NCI-H1694 treated with DMSO at 0.1 percent for 48 hours (cell line): ENCODE measurements around the gene HBM.
"Not testable (repeated sequence)": the region's sequence is repeated elsewhere in the genome, so short reads cannot be mapped to it uniquely, and the experiment has no call there.

Experiments
- DNase-seq: peaks from one replicate; lab custom pipeline; 2025; lab: John Stamatoyannopoulos, UW

Gene HBM

GRCh38 chr16:146646-147045, 19.1 kb upstream of the HBM start:
- DNase-seq: no peak

GRCh38 chr16:149024-149660, 16.6 kb upstream of the HBM start:
- no peak for DNase-seq

- DNase-seq: no peak
These were observed 13.3 kb upstream of the HBM start, which contains the start of gene HBZ for GRCh38 chr16:152141-153128. TSS of gene HBZ (plus strand) at chr16:152644. CDS start at chr16:152910, 266 bp downstream.

GRCh38 chr16:153129-153521, 12.7 kb upstream of the HBM start:
- not testable (repeated sequence) for DNase-seq

- DNase-seq: not testable (repeated sequence)
These were observed 12.1 kb upstream of the HBM start for GRCh38 chr16:153550-154216.

GRCh38 chr16:154217-155030, 11.4 kb upstream of the HBM start:
- no peak for DNase-seq

- no peak for DNase-seq
These were observed 10.8 kb upstream of the HBM start for GRCh38 chr16:155031-155398.

GRCh38 chr16:159136-159849, 6.5 kb upstream of the HBM start:
- no peak for DNase-seq

- DNase-seq: not testable (repeated sequence)
These were observed 5.5 kb upstream of the HBM start for GRCh38 chr16:160242-160641.

GRCh38 chr16:160691-161190, 5.0 kb upstream of the HBM start:
- no peak for DNase-seq

- no peak for DNase-seq
These were observed 3.3 kb upstream of the HBM start for GRCh38 chr16:162271-162991.

GRCh38 chr16:163139-163538, 2.6 kb upstream of the HBM start:
- DNase-seq: not testable (repeated sequence)

GRCh38 chr16:163696-164095, 2.1 kb upstream of the HBM start:
- not testable (repeated sequence) for DNase-seq

GRCh38 chr16:164134-164823, 1.5 kb upstream of the HBM start:
- not testable (repeated sequence) for DNase-seq

GRCh38 chr16:164827-165538, 795 bp upstream of the HBM start:
- no peak for DNase-seq

- DNase-seq: no peak
These were observed 770 bp downstream of the HBM start for GRCh38 chr16:166375-167121.

- DNase-seq: no peak
These were observed 1.4 kb downstream of the HBM start for GRCh38 chr16:167122-167690.

GRCh38 chr16:168424-168823, 2.6 kb downstream of the HBM start:
- DNase-seq: no peak
